Chondrocyte (in vitro differentiated cells): ENCODE measurements around the gene FLYWCH2. TPM values are rescaled to one million over a fixed set of nuclear protein-coding genes. Genes with fewer than 3 reads are reported as not detected.

Source experiments
- DNase-seq: peaks from one replicate; pipeline ENCODE4 v3.0.0; 2021; ENCODE audit warnings: mixed read lengths, low spot score
- H3K27ac Mint-ChIP-seq: one replicate; pipeline ENCODE4 v1.8.0; 2021; ENCODE audit warnings: mild to moderate bottlenecking, moderate library complexity, mixed read lengths; ENCODE audit not compliant: unreplicated experiment
- H3K27me3 Mint-ChIP-seq: 2 replicates; pipeline ENCODE4 v1.8.0; 2021; ENCODE audit warnings: low read depth, mixed read lengths
- H3K36me3 Mint-ChIP-seq: 2 replicates; pipeline ENCODE4 v1.8.0; 2021; ENCODE audit warnings: low read depth, mixed read lengths
- H3K4me1 Mint-ChIP-seq: 2 replicates; pipeline ENCODE4 v1.8.0; 2021; ENCODE audit warnings: low read depth, mild to moderate bottlenecking, mixed read lengths
- H3K4me3 Mint-ChIP-seq: one replicate; pipeline ENCODE4 v1.8.0; 2021; ENCODE audit warnings: mild to moderate bottlenecking, moderate library complexity, mixed read lengths; ENCODE audit not compliant: unreplicated experiment
- H3K9me3 Mint-ChIP-seq: 2 replicates; pipeline ENCODE4 v1.8.0; 2021; ENCODE audit warnings: low read depth, mixed read lengths
- total RNA-seq: library from RNA; stranded (reverse); gene quantifications from 3 replicates; pipeline ENCODE4 v1.2.1, GENCODE V29; 2021
- TF ChIP-seq, protein P1 (sequence below): fragments of 200-600 bp; sonication (generic); IDR thresholded peaks from 2 replicates; pipeline ENCODE4 v1.5.0; 2021; ENCODE audit warnings: antibody characterized with exemption, mild to moderate bottlenecking, moderate library complexity

FLYWCH2 gene
- total RNA-seq, 1 donor from 2014 or later = 34.7 TPM

DNA sequence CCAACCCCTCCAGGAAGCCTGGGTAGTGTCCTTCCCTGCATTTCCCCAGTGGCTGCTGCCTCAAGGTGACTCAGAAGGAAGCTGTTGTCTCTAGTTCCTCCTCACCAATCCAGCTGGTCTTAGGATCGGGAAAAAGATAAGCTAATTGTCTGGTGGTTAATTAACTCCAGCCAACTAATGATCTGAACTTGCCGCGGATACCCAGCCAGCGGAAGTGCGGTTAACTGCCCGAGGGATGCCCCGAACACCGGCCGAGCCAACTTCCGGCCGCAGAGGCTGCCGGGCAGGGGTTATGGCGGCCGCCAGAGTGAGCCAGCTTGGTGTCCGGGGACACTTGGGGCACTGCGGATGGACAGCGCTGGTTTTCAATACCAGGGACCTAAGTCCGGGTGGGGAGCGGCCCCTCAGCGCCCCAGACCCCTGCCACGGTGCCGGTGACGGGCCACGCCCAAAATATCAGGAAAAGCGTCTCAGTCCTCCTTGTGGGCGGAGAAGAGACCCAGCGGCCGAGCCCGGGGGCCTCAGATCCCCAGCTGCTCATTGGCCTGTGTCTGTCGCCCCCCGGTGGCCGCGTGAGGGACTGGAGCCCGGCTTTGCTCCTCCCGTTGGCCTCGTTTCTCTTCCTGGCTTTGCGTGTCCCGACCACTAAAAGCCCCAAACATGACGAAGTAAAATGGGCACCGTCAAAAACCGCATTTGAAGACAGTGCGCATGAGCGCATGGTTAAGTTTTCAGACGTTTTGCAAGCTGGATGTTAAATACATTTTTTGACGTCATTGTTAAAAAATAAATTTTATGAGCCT lies 14.8 kb upstream of the FLYWCH2 start:
- H3K36me3 Mint-ChIP-seq = no peaks in the 10 kb centered on the region
- TF ChIP-seq, protein P1, sequence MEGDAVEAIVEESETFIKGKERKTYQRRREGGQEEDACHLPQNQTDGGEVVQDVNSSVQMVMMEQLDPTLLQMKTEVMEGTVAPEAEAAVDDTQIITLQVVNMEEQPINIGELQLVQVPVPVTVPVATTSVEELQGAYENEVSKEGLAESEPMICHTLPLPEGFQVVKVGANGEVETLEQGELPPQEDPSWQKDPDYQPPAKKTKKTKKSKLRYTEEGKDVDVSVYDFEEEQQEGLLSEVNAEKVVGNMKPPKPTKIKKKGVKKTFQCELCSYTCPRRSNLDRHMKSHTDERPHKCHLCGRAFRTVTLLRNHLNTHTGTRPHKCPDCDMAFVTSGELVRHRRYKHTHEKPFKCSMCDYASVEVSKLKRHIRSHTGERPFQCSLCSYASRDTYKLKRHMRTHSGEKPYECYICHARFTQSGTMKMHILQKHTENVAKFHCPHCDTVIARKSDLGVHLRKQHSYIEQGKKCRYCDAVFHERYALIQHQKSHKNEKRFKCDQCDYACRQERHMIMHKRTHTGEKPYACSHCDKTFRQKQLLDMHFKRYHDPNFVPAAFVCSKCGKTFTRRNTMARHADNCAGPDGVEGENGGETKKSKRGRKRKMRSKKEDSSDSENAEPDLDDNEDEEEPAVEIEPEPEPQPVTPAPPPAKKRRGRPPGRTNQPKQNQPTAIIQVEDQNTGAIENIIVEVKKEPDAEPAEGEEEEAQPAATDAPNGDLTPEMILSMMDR = peak; percentile 99
- H3K4me3 Mint-ChIP-seq = peak overlapping the region; percentile 89
- H3K9me3 Mint-ChIP-seq = no peaks in the 10 kb centered on the region
- H3K4me1 Mint-ChIP-seq = peaks cover 5% of the 10 kb centered on the region
- peaks cover 19% of the 10 kb centered on the region for H3K27me3 Mint-ChIP-seq
- H3K27ac Mint-ChIP-seq = peak overlapping the region; percentile 98
- DNase-seq = no peak

DNA sequence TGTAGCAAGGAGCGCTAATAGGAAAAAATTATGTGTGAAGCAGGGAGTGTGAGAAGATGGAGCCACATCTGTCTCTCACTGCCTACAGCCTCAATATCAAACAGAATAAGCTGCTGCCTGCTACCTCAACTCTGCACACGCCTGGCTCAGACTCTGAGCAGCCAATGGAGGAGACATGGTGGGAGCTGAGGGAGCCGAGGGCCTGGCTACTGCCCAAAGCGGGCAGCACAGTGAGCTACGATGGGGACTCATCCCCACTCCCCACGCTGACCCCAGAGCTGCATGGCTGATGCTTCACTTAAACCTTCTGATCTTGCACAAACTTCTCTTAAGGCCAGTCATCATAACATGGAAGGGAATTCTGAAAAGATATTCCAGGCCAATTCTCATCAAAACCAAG lies 11.1 kb upstream of the FLYWCH2 start:
- Mint-ChIP-seq H3K27me3 (peaks cover 7% of the 10 kb centered on the region), H3K9me3 (no peaks in the 10 kb centered on the region), H3K4me1 (peaks cover 5% of the 10 kb centered on the region)

GRCh38 chr16:2874032-2874911 lies 8.7 kb upstream of the FLYWCH2 start:
- Mint-ChIP-seq H3K4me1 (no peaks in the 10 kb centered on the region), H3K9me3 (no peaks in the 10 kb centered on the region), H3K27me3 (peaks cover 7% of the 10 kb centered on the region), H3K36me3 (no peaks in the 10 kb centered on the region), H3K27ac (no peak overlapping the region), H3K4me3 (no peak overlapping the region)
- DNase-seq = no peak
- TF ChIP-seq, protein P1 = no peak

More for the DNA sequence above, 11.1 kb upstream of the FLYWCH2 start:
- no peak for DNase-seq
- H3K36me3 Mint-ChIP-seq = no peaks in the 10 kb centered on the region
- H3K4me3 Mint-ChIP-seq = no peak overlapping the region
- H3K27ac Mint-ChIP-seq = no peak overlapping the region
- TF ChIP-seq, protein P1 = no peak

GRCh38 chr16:2874912-2875362 lies 8.1 kb upstream of the FLYWCH2 start:
- H3K9me3 Mint-ChIP-seq = no peaks in the 10 kb centered on the region
- no peak for DNase-seq
- H3K4me1 Mint-ChIP-seq = no peaks in the 10 kb centered on the region
- peaks cover 4% of the 10 kb centered on the region for H3K27me3 Mint-ChIP-seq
- H3K27ac Mint-ChIP-seq = no peak overlapping the region
- TF ChIP-seq, protein P1 = peak; percentile 93
- no peaks in the 10 kb centered on the region for H3K36me3 Mint-ChIP-seq
- no peak overlapping the region for H3K4me3 Mint-ChIP-seq

GRCh38 chr16:2879854-2880508 lies 3.0 kb upstream of the FLYWCH2 start:
- no peak for DNase-seq
- TF ChIP-seq, protein P1 = no peak
- no peak overlapping the region for H3K4me3 Mint-ChIP-seq
- no peaks in the 10 kb centered on the region for H3K9me3 Mint-ChIP-seq
- no peaks in the 10 kb centered on the region for H3K36me3 Mint-ChIP-seq
- H3K27ac Mint-ChIP-seq = no peak overlapping the region
- H3K4me1 Mint-ChIP-seq = peaks cover 9% of the 10 kb centered on the region
- H3K27me3 Mint-ChIP-seq = no peaks in the 10 kb centered on the region
